Cardiac septum (tissue), 1 donor: ENCODE measurements around the gene BTBD2. TPM values are rescaled to one million over a fixed set of nuclear protein-coding genes. Genes with fewer than 3 reads are reported as not detected.
"Not testable (repeated sequence)": the region's sequence is repeated elsewhere in the genome, so short reads cannot be mapped to it uniquely, and the experiment has no call there.

Experiments
- DNase-seq: peaks from one replicate; pipeline ENCODE4 v3.0.0-alpha.2; 2020; ENCODE audit warnings: low spot score
- intact Hi-C: fragments of 100-400 bp; cut with DNase I; formaldehyde crosslinking; loops from one replicate; pipeline ENCODE4 v1.14.0; 2022
- total RNA-seq: library from RNA; stranded (reverse); fragmentation: NEBNext Ultra II Directional; extraction: Animal tissue kit (Norgen Biotek cat#: 25700); gene quantifications from one replicate; pipeline ENCODE4 v1.2.1, GENCODE V29; 2021
- donor health status: DM: no; HTN: no; CAD: no.

BTBD2 gene
- total RNA-seq, 1 donor from 2014 or later: 60.5 TPM

DNA sequence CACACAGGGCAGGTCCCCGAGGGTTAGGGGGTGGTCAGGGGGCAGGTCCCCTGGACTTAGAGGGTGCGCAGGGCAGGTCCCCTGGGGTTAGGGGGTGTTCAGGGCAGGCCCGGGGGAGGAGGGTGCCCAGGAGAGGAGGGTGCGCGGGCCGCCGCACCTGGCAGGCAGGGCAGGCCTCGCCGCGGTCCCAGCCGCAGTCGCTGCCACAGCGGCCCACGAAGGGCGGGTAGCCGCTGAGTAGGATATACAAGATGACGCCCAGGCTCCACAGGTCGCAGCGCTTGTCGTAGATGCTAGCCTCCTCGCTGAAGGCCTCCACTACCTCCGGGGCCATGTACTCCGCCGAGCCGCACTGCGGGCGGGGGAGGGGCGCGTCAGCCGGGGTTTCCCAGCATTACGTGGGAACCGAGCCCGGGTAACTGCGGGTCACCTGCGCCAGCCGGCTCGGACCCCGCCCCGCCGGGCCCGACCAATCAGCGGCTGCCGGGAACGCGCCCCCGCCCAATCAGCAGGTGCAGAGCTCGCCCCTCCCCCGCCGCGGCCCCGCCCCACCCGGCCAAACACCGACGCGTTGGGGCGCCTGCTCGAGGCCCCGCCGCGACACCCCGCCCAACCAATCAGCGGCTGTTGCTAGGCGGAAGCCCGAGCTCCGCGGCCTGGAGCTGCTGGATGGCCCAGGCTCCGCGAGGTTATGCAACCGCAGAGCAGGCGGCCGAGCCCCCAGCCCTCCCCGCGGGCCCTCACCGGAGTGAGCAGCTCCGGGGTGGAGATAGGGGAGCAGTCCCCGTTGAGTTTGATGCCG, 26.4 kb upstream of the BTBD2 start:
- intact Hi-C loops: no loop called here
- DNase-seq: peak; percentile 99

DNA sequence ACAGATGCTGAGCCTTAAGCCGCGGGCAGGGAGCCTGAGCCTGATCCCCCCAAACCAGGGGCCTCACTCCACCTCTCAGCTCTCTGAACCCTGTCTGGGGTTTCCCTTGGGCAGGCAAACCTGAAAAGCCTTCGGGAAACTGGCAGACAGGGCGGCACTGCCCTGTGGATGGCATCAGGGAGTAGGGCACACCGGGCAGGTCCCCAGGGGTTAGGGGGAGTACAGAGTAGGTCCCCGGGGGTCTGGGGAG, 25.8 kb upstream of the BTBD2 start:
- DNase-seq: no peak
- intact Hi-C loops: no loop called here

DNA sequence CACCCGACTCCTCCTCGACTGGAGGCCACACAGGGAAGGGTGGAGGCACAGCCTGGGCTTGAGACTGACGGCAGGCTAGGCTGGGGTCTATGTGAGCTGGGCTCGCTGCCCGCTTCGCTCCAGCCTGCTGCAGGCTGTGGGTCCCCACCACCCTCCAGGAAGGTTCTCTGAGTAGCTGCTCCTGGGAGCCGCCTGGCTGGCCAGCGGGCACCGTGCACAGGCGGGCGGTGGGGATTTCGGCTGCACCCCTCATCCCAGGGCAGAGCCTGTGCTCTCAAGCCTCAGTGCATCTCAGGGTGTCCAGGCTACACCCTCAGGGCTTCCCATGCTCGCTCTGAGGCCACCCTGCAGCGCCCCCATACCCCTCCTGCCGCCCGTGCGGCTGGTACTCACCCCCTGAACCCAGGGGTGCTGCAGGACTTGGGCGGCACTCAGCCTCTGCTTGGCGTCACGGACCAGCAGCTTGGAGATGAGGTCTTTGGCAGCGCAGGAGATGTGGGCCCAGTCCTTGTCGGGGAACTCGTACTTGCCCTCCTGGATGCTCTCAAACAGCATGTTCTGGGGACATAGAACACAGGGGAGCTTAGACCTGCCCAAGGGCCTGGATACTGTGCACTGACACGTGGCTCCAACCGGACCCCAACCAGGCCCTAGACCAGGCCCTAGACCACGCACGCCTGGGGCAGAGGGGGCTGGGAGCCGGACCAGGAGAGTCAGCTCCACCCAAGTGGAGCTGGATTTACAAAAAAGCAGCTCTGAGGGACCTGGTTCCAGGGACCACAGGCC, 25.3 kb upstream of the BTBD2 start:
- no peak for DNase-seq
- intact Hi-C loops: no loop called here

DNA sequence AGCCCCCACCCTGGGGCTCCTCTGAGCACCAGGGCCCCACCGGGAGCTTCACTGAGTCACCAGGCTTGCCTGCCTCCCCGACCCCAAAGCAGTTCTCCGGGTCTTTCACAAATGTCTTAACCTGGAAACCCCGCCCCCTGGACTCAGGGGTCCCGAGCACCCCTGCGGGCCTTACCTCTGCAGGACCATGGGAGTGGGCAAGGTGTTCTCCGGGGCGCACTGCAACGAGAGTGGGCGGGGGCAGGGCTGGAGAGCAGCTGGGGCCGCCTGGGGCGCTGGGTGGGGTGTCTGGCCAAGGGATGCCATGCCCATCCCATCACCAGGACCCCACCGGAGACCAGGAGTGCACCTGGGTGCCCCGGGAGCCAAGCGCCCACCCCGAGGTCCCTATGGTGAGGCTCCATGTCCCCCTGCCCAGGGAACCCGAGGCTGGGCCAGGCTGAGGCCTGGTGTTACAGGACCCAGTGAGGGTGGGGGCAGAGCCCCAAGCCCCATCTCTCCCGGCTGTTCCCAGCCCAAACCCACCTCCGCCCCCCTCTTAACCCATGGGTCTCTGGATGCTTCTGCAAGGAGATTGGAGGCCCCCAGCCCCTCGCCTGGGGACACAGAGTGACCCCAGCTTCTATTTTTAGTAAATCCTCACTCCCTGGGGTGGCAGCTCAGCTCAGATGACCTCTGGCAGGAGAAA, 24.6 kb upstream of the BTBD2 start:
- intact Hi-C loops: no loop called here
- DNase-seq: no peak

DNA sequence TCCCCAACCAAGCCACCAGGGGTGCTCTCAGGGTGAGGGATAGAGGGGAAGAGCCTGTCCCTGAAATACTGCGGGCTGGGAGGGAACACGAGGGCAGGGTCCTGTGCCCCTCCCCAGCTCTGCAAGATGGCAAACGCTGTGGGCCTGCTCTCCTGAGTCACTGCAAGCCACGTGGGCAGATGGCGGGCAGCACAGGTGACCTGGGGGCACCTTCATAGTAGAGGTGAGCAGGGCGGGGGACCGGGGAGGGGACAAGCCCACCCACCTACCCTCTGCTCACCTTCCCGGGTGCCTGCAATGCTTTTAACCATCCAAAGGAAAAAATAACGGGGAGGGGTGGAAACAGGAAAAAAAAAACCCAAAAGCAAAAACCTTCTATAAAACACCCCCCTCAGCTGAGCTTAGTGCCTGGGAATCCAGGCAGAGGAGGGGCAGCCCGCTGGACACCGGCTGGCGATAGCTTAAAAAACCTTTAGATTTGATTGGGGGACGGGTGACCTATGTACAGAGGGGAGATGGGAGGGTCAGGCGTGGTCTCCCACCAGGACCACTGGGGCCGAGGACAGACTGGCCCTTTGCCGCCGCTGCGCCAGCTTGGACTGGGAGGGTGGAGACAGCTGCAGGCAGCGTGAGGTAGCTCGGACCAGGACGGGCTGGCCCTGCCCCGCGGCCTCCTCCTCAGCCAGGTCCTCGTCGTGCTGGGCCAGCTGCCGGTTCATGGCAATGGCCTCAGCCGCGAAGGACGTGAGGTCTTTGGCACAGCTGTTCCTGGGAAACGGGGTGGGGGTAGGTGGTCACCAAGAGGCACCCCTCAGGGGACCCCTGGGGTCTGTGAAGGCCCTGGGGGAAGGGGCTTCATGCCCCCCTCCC, 23.8 kb upstream of the BTBD2 start:
- intact Hi-C loops: no loop called here
- no peak for DNase-seq

DNA sequence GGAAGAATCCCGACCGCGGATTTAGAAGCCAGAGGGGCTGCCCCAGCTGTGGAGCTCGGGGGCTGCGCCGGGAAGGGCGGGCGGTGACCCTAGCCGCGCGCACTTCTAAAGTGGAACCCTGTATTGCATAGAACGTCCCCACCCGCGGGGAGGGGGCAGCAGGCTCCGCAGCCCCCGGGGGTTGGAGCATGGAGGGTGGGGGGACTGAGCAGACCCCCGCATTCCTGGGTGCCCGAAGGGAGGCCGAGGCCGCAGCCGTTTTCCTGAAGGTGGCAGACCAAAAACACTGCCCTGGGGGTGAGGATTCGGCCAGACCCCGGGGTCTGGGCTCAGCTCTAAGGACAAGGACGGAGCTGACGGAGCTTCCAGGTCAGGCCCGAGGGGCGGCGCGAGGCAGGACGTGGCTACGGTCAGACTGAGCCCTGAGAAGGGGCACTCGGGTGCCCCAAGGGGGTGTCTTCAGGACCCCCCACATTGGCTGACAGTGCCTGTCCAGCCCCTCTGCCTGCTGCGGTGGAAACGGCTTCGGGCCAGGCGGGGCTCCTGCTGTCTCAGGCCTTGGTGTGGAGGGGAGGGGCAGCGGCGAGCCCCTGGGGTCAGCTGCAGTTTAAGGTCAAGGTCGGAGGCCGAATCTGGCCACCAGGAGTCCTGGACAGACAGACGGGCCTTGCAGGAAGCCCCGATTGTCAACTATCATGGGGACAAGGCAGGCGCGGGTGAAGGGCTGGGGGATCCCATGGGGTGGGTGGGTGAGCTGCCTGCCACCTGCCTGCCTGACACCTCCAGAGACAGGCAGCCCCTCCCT, 23.0 kb upstream of the BTBD2 start:
- intact Hi-C loops: no loop called here
- no peak for DNase-seq

DNA sequence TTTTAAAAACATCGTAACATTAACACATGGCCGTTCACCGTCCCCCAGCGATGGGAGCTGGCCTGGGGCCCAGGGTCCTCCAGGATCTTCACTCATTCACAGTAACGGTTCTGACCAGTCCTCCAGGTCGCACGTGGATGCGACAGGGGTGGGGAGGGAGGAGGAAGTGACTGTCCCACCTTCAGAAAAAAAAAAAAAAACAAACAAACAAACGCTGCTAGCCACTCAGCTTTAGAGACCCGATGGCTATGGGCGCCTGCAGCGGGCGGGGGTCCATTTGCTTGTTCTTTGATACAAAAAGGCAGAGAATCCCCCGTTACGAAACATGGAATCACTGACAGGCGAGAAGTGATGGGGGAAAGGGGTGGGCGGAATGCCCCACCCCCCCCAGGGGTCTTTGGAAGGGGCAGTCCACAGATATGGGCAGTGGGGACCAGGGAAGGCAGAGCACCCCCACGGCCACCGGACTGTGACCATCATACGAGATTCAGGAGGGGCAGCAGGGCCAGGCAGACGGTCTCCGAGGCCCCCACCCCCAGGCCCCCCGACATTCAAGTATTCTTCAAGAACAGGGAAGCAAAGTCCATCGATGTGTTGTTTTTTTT, 22.2 kb upstream of the BTBD2 start:
- no peak for DNase-seq
- intact Hi-C loops: no loop called here

DNA sequence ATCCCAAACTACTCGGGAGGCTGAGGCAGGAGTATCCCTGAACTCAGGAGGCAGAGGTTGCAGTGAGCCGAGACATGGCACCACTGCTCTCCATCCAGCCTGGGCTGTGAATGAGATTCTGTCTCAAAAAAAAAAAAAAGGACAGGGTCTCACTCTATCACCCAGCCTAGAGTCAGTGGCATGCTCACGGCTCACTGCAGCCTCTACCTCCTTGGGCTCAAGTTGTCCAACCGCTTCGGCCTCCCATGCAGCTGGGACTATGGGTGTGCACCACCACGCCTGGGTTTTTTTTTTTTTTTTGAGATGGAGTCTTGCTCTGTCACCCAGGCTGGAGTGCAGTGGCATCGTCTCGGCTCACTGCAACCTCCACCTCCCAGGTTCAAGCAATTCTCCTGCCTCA, 20.9 kb upstream of the BTBD2 start:
- DNase-seq: no peak

DNA sequence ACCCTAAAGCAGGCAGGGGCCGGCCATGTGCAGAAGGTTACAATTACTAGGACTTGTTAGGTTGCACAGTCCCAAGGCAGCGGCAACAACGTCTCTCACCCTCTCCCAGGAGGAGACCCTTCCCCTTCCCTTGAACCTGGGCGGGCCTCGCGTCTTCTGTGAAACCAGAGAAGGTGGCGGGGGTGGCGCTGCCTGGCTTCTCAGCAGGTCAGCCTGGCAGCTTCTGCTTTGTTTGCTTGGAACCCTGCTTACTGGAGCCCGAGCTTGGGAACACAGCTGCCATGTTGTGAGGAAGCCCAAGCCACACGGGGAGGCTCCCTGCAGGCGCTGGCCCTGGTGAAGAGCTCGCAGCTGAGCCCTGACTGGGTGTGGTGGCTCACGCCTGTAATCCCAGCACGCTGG, 20.1 kb upstream of the BTBD2 start:
- intact Hi-C loops: no loop called here
- DNase-seq: no peak

More for the DNA sequence above, 20.9 kb upstream of the BTBD2 start:
- intact Hi-C loops: no loop called here

DNA sequence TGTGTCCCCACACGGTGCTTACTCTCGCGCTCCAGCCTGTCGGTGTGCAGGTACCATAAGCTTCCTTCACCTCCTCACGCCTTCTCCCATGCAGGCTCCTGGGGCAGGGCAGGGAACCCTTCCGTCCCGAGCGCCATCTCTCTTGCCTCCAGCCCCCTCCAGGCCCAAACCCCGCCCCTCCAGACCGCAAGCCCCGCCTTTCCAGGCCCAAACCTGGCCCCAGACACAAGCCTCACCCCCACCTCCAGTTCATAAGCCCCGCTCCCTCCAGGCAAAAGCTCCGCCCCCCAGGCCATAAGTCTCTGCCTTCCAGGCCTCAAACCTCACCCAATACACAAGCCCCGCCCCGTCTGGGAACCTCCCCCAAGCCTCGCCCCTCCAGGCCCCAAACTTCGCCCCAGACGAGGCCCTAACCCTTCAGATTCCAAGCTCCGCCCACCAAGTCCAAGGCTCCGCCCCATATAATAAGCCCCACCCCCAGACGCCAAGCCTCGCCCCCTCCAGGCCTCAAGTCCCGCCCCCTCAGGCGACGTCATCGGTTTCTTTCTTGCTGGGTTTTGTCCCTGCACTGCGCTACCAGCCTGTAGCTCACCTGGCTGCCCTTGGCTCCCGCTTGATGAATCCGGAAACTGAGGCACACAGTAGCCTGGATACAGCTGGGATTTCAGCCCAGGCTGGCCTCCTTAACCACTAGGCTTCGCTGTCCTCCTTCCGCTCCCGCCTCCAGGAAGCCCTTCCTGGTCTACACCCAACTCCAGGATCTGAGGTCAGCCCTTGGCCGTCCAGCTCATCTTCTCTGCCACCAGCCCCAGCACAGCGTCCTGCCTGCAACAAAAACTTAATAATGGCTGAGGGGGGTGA, 19.4 kb upstream of the BTBD2 start:
- intact Hi-C loops: no loop called here
- DNase-seq: no peak

DNA sequence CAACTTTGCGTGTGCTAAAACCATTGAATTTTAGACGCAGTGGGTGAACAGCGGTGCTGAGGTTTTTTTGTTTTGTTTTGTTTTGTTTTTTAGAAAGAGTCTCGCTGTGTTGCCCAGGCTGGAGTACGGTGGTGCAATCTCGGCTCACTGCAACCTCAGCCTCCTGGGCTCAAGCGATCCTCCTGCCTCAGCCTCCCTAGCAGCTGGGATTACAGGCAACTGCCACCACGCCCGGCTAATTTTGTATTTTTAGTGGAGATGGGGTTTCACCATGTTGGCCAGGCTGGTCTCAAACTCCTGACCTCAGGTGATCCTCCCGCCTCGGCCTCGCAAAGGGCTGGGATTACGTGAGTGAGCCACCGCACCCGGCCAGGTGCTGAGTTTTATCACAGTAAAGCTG, 18.7 kb upstream of the BTBD2 start:
- DNase-seq, intact Hi-C loops: not testable (repeated sequence)

DNA sequence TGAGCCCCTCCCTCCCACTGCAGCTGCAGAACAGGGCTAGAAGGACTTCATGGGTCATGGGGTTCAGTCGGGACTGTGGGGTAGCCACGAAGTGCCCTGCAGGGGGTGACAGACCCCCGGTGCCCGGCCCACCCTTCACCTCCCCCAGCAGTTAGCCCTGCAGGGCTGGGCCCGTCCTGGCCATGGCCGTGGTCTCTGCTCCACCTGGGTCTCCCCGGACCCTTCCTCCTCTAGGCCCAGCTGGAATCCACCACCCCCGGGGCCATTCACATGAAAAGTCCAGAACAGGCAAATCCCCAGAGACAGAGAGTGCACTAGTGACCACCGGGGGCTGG, 18.3 kb upstream of the BTBD2 start:
- intact Hi-C loops: loop anchor here (2.0 kb wide), 1 partner anchor 27 kb away; no protein-coding TSS in a partner anchor
- no peak for DNase-seq

DNA sequence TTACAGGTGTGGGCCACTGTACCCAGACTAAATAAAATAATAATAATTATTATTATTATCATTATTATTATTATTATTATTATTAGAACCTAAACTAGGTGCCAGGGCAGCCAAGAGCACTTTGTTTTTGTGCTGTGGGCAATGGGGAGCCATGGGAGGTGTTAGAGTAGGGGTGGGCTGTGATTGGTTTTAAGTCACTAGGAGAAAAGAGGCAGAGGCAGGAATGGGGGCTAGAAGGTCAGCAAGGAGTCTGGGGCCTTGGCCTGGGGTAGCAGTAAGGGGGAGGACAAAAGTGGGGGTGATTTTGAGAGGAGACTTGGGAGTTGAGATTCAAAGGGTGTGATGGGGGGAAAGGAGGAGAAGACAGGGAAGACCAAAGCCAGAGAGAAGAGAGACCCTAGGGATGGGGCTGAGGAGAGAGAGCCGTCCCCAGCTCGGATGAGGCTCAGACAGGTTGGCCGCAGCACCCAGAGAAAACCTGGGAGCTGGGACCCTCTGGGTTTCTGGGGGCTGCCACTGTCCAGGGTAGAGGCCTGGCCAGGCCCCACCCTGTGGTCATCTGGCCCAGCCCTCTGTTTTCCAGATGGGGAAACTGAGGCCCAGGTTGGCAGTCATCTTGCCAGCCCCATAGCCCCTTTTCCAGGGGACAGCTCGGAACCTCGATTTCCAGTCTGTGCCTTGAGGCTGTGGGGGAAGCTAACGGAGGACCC, 17.8 kb upstream of the BTBD2 start:
- no peak for DNase-seq
- intact Hi-C loops: loop anchor here (2.0 kb wide), 1 partner anchor 28 kb away; no protein-coding TSS in a partner anchor

DNA sequence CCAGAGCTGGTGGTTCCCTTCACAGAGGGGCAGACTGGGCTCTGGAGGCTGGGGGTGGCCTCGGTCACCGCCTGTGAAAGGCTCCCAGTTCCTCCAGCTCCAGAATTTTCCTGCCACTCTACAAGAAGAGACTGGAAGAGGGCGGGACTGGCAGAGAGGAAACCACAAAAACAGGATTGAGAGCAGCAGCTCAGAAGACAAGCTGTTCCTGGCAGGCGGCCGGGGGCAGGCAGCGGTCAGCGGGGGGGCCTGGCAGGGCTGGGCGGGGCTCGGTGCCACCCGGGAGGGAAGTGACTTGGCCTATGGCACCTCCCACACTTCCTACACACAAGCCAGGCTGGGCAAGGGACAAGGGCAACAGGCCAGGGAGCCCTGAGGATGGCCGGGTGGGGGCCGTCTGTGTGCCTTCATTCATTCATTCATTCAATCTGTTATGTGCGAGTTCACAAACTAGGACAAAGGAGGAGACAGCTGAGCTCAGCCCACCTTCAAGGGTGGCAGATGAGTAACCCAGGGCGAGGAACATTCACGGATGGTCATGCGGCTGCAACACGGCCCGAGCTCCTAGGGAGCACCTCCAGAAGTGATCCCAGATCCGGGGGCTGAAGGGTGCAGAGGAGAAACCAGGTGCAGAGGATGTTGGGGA, 16.9 kb upstream of the BTBD2 start:
- peak; percentile 98 for DNase-seq
- intact Hi-C loops: loop anchor here (2.0 kb wide), 1 partner anchor 28 kb away; no protein-coding TSS in a partner anchor

DNA sequence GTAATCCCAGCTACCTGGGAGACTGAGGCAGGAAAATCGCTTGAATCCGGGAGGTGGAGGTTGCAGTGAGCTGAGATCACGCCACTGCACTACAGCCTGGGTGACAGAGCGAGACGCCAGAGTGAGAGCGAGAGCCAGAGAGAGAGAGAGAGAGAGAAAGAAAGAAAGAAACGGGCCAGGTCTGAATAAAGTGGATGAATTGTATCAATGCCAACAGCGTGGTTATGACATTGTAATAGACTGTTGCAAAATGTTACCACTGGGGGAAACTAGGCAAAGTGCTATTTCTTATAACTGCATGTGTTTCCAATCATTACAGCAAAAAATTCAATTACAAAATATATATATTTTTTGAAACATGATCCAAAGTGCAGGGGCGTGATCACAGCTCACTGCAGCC, 11.8 kb upstream of the BTBD2 start:
- intact Hi-C loops: no loop called here
- DNase-seq: no peak

DNA sequence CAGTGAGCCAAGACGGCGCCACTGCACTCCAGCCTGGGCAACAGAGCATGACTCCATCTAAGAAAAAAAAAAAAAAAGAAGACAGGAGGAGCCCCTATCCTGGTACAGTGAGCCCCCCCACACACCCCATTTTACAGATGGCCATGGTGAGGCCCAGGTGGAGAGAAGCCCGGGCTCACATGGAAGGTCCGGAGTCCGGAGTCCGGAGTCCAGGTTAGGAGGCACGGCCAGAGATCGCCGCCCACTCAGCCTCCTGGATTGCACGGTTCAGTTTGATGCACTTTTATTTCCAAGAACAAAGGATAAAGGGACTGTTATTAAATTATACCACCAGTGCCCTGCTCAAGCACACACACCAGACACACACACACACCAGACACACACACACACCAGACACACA, 11.3 kb upstream of the BTBD2 start:
- no peak for DNase-seq
- intact Hi-C loops: no loop called here

DNA sequence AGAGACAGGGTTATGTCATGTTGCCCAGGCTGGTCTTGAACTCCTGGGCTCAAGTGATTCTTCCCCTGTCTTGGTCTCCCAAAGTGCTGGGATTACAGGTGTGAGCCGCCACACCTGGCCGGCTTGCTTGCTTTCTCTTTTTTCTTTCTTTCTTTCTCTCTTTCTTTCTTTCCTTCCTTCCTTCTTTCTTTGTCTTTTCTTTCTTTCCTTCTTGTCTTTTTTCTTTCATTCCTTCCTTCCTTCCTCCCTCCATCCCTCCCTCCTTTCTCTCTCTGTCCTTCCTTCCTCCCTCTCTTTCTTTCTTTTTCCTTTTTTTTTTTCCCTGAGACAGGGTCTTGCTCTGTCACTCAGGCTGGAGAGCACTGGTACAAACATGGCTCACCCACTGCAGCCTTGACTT, 6.8 kb upstream of the BTBD2 start:
- DNase-seq: no peak
- intact Hi-C loops: no loop called here
